ENCODE data around the gene ZNF76. TPM values are rescaled to one million over a fixed set of nuclear protein-coding genes. Genes with fewer than 3 reads are reported as not detected.

The ZNF76 gene
- total RNA-seq, 4 donors from 2014 or later: 18.9 to 56.1 (median 41.1) TPM

- no peaks in the 10 kb centered on the region for H3K4me1 ChIP-seq
- intact Hi-C loops (cut with DNase I; ENCODE audit: low total_unique reads): no loop called here
- no peaks in the 10 kb centered on the region for H3K27me3 ChIP-seq
- H3K9me3 ChIP-seq: no peaks in the 10 kb centered on the region
- H3K4me3 ChIP-seq: peak overlapping the region; percentile 74 to 86
- H3K27ac ChIP-seq: peak overlapping the region; percentile 96 to 98
- H3K36me3 ChIP-seq: no peaks in the 10 kb centered on the region
- no peak for DNase-seq
- TF ChIP-seq CTCF (IDR thresholded peaks at IDR 0.05) (peak in 1 of 4 experiments; percentile 10), POLR2A (IDR thresholded peaks at IDR 0.05) (no peak)
Observed at GRCh38 chr6:35258858-35259193, 709 bp upstream of the ZNF76 start.

- Histone ChIP-seq H3K27ac (peak overlapping the region; percentile 96 to 98), H3K27me3 (no peaks in the 10 kb centered on the region), H3K9me3 (no peaks in the 10 kb centered on the region), H3K4me3 (peak overlapping the region; percentile 74 to 86), H3K36me3 (no peaks in the 10 kb centered on the region), H3K4me1 (no peaks in the 10 kb centered on the region)
- intact Hi-C loops (cut with DNase I; ENCODE audit: low total_unique reads): no loop called here
- TF ChIP-seq CTCF (IDR thresholded peaks at IDR 0.05) (no peak), POLR2A (IDR thresholded peaks at IDR 0.05) (no peak)
- DNase-seq: peak; percentile 64 to 73
Observed at GRCh38 chr6:35259948-35260590, 534 bp downstream of the ZNF76 start.

- peak overlapping the region; percentile 96 to 98 for H3K27ac ChIP-seq
- H3K36me3 ChIP-seq: no peaks in the 10 kb centered on the region
- H3K9me3 ChIP-seq: no peaks in the 10 kb centered on the region
- intact Hi-C loops (cut with DNase I; ENCODE audit: low total_unique reads): no loop called here
- DNase-seq: no peak
- H3K4me3 ChIP-seq: peak overlapping the region; percentile 74 to 86
- H3K4me1 ChIP-seq: no peaks in the 10 kb centered on the region
- TF ChIP-seq POLR2A (IDR thresholded peaks at IDR 0.05): no peak
- TF ChIP-seq CTCF (IDR thresholded peaks at IDR 0.05): no peak
- H3K27me3 ChIP-seq: no peaks in the 10 kb centered on the region
Observed at GRCh38 chr6:35260591-35261570, 1.3 kb downstream of the ZNF76 start.

- intact Hi-C loops (cut with DNase I; ENCODE audit: low total_unique reads): no loop called here
- H3K27ac ChIP-seq: no peak overlapping the region
- no peaks in the 10 kb centered on the region for H3K4me1 ChIP-seq
- no peaks in the 10 kb centered on the region for H3K36me3 ChIP-seq
- TF ChIP-seq POLR2A (IDR thresholded peaks at IDR 0.05): no peak
- TF ChIP-seq CTCF (IDR thresholded peaks at IDR 0.05): no peak
- no peaks in the 10 kb centered on the region for H3K9me3 ChIP-seq
- no peak for DNase-seq
- H3K27me3 ChIP-seq: no peaks in the 10 kb centered on the region
- no peak overlapping the region for H3K4me3 ChIP-seq
Observed at GRCh38 chr6:35262596-35262995, 3.1 kb downstream of the ZNF76 start.
